CD4-positive, alpha-beta T cell treated with Interleukin-2 at 100 ng/mL for 4 hours (primary cell): ENCODE data around the gene SAMD13.

Experiments
- DNase-seq: peaks from one replicate; pipeline ENCODE4 v3.0.0-alpha.2; 2020; ENCODE audit warnings: low spot score

Gene SAMD13

GRCh38 chr1:84301004-84301784 is at the start of gene SAMD13:
SAMD13 (plus strand) TSS chr1:84301708; CDS start chr1:84303235, 1,527 bp downstream.
- peak; percentile 46 for DNase-seq

- no peak for DNase-seq
Observed at GRCh38 chr1:84253036-84253435, 48.5 kb upstream of the SAMD13 start.

DNA sequence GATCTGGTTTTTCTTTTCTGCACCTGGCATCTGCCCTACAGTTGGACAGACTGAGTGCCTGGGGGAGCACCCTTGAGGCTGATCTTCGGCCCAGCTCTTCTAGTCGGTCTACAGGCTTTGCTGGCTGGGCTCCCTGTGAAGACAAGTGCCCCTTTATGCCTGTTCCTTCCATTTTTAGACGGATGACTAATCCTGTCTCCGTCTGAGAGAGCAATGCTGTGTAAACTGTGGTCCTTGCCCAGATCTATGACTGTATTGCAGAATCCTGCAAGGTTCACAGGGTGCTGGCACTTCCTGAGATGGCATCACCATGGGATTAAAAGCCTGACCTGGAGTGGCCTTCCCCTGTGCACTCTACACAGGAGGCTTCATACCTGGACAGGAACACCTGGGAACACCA is 47.6 kb upstream of the SAMD13 start:
- DNase-seq = no peak

DNA sequence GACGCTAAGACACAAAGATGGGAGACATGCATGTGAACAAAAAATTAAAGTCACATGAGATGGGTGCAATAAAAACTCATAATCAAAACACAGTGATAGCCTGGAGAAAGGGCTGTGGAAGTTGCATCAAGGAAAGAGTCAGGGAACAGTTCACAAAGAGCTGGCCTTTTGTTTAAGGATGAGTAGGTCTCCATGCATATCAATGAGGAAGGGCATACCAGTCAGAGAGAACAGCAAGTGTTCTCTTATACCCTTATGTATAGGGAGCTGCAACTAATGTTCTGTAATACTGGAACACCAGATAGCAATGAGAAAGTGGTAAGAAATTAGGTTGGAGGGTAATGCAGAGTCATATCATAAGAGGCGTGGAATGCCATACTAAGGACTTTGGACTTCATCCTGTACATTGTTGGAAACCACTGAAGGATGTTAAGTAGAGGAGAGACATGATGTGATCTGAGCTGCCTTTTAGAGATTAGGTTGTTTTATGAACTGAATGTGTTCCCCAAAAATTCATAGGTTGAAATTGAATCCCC is 46.7 kb upstream of the SAMD13 start:
- DNase-seq = no peak

DNA sequence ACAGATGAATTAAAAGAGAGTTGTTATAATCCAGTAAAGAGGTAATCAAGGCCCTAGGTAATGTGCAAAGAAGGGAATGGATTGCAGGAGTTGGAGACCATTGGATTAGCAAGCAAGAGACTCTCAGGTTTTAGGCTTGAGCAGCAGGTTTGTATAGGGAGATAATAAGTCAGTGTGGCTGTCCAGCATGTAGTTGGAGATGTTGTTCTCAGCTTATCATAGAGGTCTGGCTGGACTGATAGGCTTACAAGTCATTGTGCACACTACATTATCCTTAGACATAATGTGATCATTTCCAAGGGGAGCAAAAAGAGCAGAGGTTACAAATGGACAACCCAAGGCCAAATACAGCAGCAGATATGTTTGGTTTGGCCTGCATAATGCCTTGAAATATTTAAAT is 45.9 kb upstream of the SAMD13 start:
- DNase-seq = no peak

DNA sequence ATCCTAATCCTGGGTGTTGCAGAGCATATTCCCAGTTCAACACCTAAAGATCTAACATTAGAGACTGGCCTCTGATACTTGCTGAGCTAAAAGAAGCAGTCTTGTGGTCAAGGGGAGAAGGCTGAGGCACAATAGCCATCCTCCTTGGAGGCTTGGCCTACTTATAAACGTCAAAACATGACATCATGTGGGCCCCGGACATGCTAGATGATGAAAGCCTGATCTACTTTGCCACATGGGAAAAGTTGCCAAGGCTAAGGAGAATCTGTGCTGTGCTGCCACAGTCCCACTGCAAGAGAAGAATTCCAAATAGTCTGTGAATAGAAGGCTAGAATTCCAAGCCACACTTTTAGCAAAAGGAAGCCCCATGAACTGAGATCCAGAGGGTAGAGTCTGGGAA is 43.9 kb upstream of the SAMD13 start:
- no peak for DNase-seq

GRCh38 chr1:84259376-84259775 is 42.1 kb upstream of the SAMD13 start:
- DNase-seq = no peak

DNA sequence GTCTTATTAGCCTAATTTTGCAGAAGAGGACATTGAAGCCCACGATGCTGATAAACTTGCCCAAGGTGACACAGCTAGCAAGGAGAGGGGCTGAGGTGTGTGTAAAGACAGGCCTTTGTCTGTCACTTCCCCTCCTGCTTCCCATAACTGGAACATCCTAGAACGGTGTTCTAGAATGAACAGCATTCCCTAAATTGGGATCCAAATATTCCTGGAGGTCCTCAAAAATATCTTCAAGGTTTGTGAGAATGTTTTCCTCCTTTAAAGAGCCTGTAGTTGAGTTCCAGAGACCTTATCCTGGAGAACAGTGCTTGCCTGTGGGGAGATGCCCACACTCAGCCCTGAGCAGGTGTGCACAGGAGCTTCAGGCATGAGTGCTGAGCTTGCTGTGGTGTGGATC is 41.5 kb upstream of the SAMD13 start:
- no peak for DNase-seq

GRCh38 chr1:84260852-84261518 is 40.5 kb upstream of the SAMD13 start:
- no peak for DNase-seq

GRCh38 chr1:84264961-84265360 is 36.5 kb upstream of the SAMD13 start:
- DNase-seq = no peak

- no peak for DNase-seq
Observed at GRCh38 chr1:84265867-84266266, 35.6 kb upstream of the SAMD13 start.

- DNase-seq = no peak
Observed at GRCh38 chr1:84266748-84267147, 34.8 kb upstream of the SAMD13 start.

DNA sequence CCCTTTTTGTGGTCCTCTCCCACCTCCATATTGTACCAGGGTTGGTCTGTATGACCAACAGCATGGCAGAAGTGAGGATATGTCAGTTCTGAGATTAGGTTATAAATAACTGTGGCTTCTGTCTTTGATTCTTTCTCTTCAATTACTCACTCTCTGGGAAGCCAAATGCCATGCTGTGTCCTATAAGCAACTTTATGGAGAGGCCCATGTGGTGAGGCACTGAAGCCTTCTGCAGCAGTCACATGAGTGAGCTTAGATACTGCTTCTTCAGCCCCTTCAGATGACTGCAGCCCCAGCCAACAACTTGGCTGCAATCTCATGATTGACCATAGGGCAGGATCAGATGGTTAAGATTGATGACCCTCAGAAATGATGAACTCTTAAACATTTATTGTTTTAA is 34.0 kb upstream of the SAMD13 start:
- no peak for DNase-seq

GRCh38 chr1:84268346-84268745 is 33.2 kb upstream of the SAMD13 start:
- no peak for DNase-seq

GRCh38 chr1:84269306-84269705 is 32.2 kb upstream of the SAMD13 start:
- no peak for DNase-seq

DNA sequence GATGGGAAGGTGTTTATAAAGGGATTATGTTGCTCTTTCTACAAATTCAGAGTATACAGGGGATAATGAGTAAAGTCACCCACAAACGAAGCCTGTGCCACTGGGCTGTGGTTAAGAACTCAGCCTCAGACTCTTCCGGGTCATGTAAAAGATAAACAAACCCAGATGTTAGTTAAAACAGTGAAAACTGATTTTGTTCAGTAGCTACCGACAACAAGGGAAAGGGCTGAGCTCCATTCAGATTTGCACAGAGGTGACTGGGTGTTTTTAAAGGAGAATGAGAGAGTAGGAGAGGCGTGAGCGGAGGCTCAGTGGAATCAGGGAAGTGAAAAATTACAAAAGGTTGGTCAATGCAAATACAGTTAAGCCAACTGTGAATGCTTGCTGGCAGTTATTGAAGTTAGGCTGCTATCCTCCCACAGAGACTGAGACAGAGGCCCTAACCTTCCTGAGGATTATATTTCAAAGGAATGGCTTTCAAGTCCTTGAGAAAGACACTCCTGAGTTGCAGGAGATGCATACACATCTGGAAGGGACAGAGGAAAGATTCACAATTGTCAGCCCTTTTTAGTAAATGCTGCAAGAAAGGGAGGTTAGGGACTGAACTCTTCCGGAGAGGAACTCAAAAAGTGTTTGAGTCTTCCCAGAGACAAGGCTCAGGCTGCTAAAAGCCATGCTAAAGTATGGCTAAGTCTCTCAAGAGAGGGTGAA is 29.9 kb upstream of the SAMD13 start:
- DNase-seq = no peak

DNA sequence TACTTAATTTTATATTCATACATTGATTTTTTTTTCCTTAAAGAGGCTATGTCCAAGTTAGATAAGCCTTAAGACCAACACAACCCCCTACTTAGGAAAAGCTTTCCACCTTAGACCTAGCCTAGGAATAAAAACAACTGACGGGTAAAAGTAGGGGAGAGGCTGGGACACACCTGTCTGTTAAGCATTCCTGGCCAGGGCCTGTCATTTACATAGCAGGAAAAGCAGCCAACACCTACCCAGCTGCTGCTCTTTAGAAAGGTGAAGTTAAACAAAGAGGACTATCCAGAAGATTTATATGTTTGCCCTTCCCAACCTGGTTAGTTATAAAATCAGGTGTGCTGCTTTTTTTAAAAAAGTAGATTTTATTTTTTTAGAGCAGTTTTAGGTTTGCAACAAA is 29.1 kb upstream of the SAMD13 start:
- DNase-seq = no peak

DNA sequence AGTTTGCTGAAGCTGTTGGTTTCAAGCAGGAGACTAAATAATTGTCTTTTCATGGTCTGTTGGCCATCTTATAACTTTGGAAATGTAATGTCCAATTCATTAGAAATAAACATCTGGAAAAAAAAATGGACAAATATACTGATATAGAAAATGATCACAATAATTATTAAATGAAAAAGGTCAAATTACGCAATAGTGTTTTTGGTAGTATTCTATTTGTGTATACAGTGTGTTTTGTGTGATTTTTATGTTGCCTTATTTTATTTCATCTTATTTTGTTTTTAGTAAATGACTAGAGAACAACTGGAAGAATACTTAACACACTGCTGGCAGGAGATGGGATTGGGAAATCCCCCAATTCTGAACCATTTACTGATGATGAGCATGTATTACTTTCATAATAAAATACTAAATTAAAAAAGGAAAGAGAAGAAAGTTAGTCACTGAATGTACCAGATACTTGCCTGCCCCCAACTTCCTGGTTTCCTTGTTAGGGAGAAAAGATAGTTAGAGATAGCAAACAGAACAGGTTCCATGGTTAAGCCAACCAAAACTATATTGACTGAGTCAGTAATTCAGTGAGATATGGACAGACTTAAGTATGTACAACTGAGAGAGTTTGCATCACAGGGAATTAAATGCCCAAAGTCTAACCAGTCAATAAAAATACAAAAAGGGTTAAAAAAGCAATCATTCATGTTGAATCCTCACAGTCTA is 24.0 kb upstream of the SAMD13 start:
- DNase-seq = no peak

DNA sequence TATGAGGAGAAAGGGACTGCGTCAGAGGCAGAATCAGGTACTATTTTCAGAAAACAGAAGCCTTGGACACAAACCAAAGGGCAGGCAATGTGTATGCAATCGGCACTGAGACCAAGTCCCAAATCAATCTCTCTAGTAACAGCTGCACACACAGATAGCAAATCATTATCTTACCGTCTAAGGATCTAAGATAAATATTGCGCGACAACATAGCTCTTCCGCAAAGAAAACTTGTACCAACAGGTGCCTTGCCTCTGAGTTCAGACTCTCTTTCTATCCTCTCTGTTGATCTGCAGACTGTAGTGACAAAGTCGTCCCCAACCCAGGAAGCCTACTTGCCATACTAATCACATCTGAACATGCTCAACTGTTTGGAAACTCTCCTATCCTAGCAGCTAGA is 22.6 kb upstream of the SAMD13 start:
- no peak for DNase-seq

DNA sequence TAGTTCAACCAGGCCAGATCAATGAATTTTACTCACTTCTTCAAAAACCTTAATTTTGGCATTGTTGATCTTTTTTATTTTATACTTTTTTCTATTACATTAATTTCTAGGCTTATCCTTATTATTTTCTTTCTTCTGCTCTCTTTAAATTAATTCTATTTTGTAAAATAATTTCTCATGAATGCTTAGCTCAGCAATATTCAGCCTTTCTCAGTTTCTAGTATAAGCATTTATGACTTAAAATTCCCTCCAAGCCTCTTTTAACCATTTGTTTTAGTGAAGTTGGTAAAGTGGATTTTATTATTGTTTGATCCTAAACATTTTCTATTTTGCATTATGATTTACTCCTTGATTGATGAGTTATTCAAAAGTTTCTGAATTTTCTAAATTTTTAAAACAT is 20.6 kb upstream of the SAMD13 start:
- DNase-seq = no peak

GRCh38 chr1:84282780-84283333 is 18.7 kb upstream of the SAMD13 start:
- no peak for DNase-seq

DNA sequence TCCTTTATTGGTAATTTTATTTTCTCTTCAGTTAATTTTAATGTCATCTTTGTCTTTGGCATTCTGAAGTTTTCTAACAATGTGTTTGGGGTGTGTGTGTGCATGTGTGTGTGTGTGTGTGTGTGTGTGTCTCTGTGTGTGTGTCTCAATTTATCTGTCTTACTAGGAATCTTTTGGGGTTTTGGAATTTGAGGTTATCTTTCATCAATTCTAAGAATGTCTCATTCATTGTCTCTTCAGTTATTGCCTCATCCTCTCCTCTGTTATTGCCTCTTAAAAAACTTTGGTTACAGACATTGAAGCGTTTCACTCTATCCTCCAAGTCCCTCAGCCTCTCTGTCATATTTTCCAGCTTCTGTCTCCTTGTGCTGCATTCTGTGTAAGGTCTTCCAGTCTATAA is 18.1 kb upstream of the SAMD13 start:
- no peak for DNase-seq
